ENCODE data around the gene TAS1R1. TPM values are rescaled to one million over a fixed set of nuclear protein-coding genes. Genes with fewer than 3 reads are reported as not detected.

Gene TAS1R1
- total RNA-seq, 1 donor from 2014 or later, result not detected

Other genes starting within 250 kb of the TAS1R1 start
- 37.2 TPM for gene ACOT7, start 161.5 kb upstream of the TAS1R1 start, total RNA-seq
- 47.3 TPM for gene HES2, start 135.4 kb upstream of the TAS1R1 start, total RNA-seq
- gene ESPN, start 130.5 kb upstream of the TAS1R1 start, total RNA-seq, result 33.4 TPM
- 13.1 TPM for gene TNFRSF25, start 89.1 kb upstream of the TAS1R1 start, total RNA-seq
- 24.4 TPM for gene PLEKHG5, start 63.6 kb upstream of the TAS1R1 start, total RNA-seq
- gene NOL9, start 794 bp upstream of the TAS1R1 start, total RNA-seq, result 19.7 TPM
- 14.5 TPM for gene ZBTB48, start 24.7 kb downstream of the TAS1R1 start, total RNA-seq
- gene KLHL21, start 47.6 kb downstream of the TAS1R1 start, total RNA-seq, result 26.6 TPM
- gene PHF13, start 58.4 kb downstream of the TAS1R1 start, total RNA-seq, result 7.5 TPM
- gene THAP3, start 69.6 kb downstream of the TAS1R1 start, total RNA-seq, result 6.4 TPM
- 41.5 TPM for gene DNAJC11, start 146.5 kb downstream of the TAS1R1 start, total RNA-seq
- gene CAMTA1, start 230.1 kb downstream of the TAS1R1 start, total RNA-seq, result 34.4 TPM